HEK293 (cell line): Measurements from ENCODE around the gene SFSWAP.

Source experiments
- CTCF ChIA-PET: fragments of 350-600 bp; formaldehyde crosslinking; extraction: SDS; loops from one replicate; lab custom pipeline; 2021; ENCODE audit warnings: antibody characterized with exemption; lab: Yijun Ruan, JAX
- POLR2A ChIA-PET: fragments of 300-600 bp; formaldehyde crosslinking; extraction: SDS; loops from one replicate; lab custom pipeline; 2020; ENCODE audit warnings: antibody characterized with exemption, inconsistent platforms; lab: Yijun Ruan, JAX
- H3K27ac ChIP-seq: fragments of 200-500 bp; sonication (Bioruptor generic); 2 replicates; pipeline ENCODE4 v1.5.1; 2014; ENCODE audit warnings: low read depth, low read length, control low read depth, inconsistent platforms; ENCODE audit errors: extremely low read depth
- H3K36me3 ChIP-seq, 2 experiments: fragments of 200-500 bp in 1 of 2; sonication (Bioruptor generic) in 1 of 2; 1 replicate in 1 of 2; 2 replicates in 1 of 2; pipeline ENCODE4 v1.5.1; 2014 to 2017; ENCODE audit warnings: inconsistent platforms in 2 of 2, low read length in 2 of 2; ENCODE audit not compliant: control insufficient read depth in 2 of 2, insufficient read depth in 1 of 2
- H3K4me1 ChIP-seq: fragments of 200-500 bp; sonication (Bioruptor generic); 2 replicates; pipeline ENCODE4 v1.5.1; 2014; ENCODE audit warnings: mild to moderate bottlenecking, low read length, inconsistent platforms; ENCODE audit not compliant: control insufficient read depth, insufficient read depth
- H3K4me3 ChIP-seq: 2 replicates; pipeline ENCODE4 v1.5.1; 2011; ENCODE audit warnings: low read depth, mild to moderate bottlenecking, control low read depth, low read length, moderate library complexity
- H3K9me3 ChIP-seq: fragments of 200-500 bp; sonication (Bioruptor generic); 2 replicates; pipeline ENCODE4 v1.5.1; 2014; ENCODE audit warnings: low read depth, low read length, inconsistent platforms; ENCODE audit not compliant: control insufficient read depth, insufficient read depth
- BCL11A ChIP-seq: fragments of 450-650 bp; formaldehyde crosslinking; IDR thresholded peaks from 2 replicates; pipeline ENCODE4 v1.5.1; 2016; ENCODE audit warnings: low read depth, missing biosample characterization, missing genetic modification characterization
- OSR2 ChIP-seq: fragments of 450-650 bp; formaldehyde crosslinking; IDR thresholded peaks from 2 replicates; pipeline ENCODE4 v1.5.1; 2016; ENCODE audit warnings: missing biosample characterization, missing genetic modification characterization
- SALL2 ChIP-seq: fragments of 450-650 bp; formaldehyde crosslinking; IDR thresholded peaks from 2 replicates; pipeline ENCODE4 v1.5.0; 2017; ENCODE audit warnings: missing biosample characterization, mild to moderate bottlenecking, missing genetic modification characterization, borderline replicate concordance
- SP7 ChIP-seq: fragments of 450-650 bp; formaldehyde crosslinking; IDR thresholded peaks from 2 replicates; pipeline ENCODE4 v1.5.1; 2016; ENCODE audit warnings: missing biosample characterization, missing genetic modification characterization
- YY1 ChIP-seq: fragments of 450-650 bp; formaldehyde crosslinking; IDR thresholded peaks from 2 replicates; pipeline ENCODE4 v1.5.1; 2018; ENCODE audit warnings: missing biosample characterization, missing genetic modification characterization
- ZEB2 ChIP-seq: fragments of 450-650 bp; formaldehyde crosslinking; IDR thresholded peaks from 2 replicates; pipeline ENCODE4 v1.5.1; 2016; ENCODE audit warnings: missing biosample characterization, missing genetic modification characterization
- ZNF112 ChIP-seq: fragments of 450-650 bp; formaldehyde crosslinking; IDR thresholded peaks from 2 replicates; pipeline ENCODE4 v1.5.0; 2017; ENCODE audit warnings: missing biosample characterization, missing genetic modification characterization
- ZNF132 ChIP-seq: fragments of 450-650 bp; formaldehyde crosslinking; IDR thresholded peaks from 2 replicates; pipeline ENCODE4 v1.5.1; 2017; ENCODE audit warnings: missing biosample characterization, missing genetic modification characterization, borderline replicate concordance
- ZNF184 ChIP-seq: fragments of 450-650 bp; IDR thresholded peaks from 2 replicates; pipeline ENCODE4 v1.5.1; 2018; ENCODE audit warnings: missing biosample characterization, mild to moderate bottlenecking, missing genetic modification characterization
- ZNF221 ChIP-seq: fragments of 450-650 bp; formaldehyde crosslinking; IDR thresholded peaks from 2 replicates; pipeline ENCODE4 v1.5.1; 2017; ENCODE audit warnings: missing biosample characterization, missing genetic modification characterization, borderline replicate concordance
- ZNF248 ChIP-seq: fragments of 450-650 bp; formaldehyde crosslinking; IDR thresholded peaks from 2 replicates; pipeline ENCODE4 v1.5.1; 2017; ENCODE audit warnings: missing biosample characterization, missing genetic modification characterization
- ZNF311 ChIP-seq: fragments of 450-650 bp; formaldehyde crosslinking; IDR thresholded peaks from 2 replicates; pipeline ENCODE4 v1.5.1; 2017; ENCODE audit warnings: missing biosample characterization, missing genetic modification characterization, borderline replicate concordance
- ZNF335 ChIP-seq: fragments of 450-650 bp; formaldehyde crosslinking; conservative IDR thresholded peaks from 2 replicates; pipeline ENCODE4 v1.5.1; 2016; ENCODE audit warnings: missing biosample characterization, missing genetic modification characterization
- ZNF404 ChIP-seq: fragments of 450-650 bp; formaldehyde crosslinking; IDR thresholded peaks from 2 replicates; pipeline ENCODE4 v1.5.1; 2017; ENCODE audit warnings: missing biosample characterization, missing genetic modification characterization
- ZNF433 ChIP-seq: fragments of 450-650 bp; formaldehyde crosslinking; IDR thresholded peaks from 2 replicates; pipeline ENCODE4 v1.5.1; 2016; ENCODE audit warnings: missing biosample characterization, missing genetic modification characterization, low read depth
- ZNF473 ChIP-seq: fragments of 450-650 bp; formaldehyde crosslinking; IDR thresholded peaks from 2 replicates; pipeline ENCODE4 v1.5.1; 2017; ENCODE audit warnings: missing biosample characterization, missing genetic modification characterization
- ZNF501 ChIP-seq: fragments of 450-650 bp; formaldehyde crosslinking; IDR thresholded peaks from 2 replicates; pipeline ENCODE4 v1.5.1; 2016; ENCODE audit warnings: missing biosample characterization, missing genetic modification characterization
- ZNF571 ChIP-seq: fragments of 450-650 bp; formaldehyde crosslinking; IDR thresholded peaks from 2 replicates; pipeline ENCODE4 v1.5.0; 2017; ENCODE audit warnings: missing biosample characterization, missing genetic modification characterization
- ZNF610 ChIP-seq: fragments of 450-650 bp; formaldehyde crosslinking; IDR thresholded peaks from 2 replicates; pipeline ENCODE4 v1.5.1; 2016; ENCODE audit warnings: missing biosample characterization, missing genetic modification characterization, borderline replicate concordance
- ZSCAN16 ChIP-seq: fragments of 450-650 bp; formaldehyde crosslinking; IDR thresholded peaks from 2 replicates; pipeline ENCODE4 v1.5.1; 2016; ENCODE audit warnings: missing biosample characterization, missing genetic modification characterization
- TF ChIP-seq, protein P1 (sequence below): fragments of 450-650 bp; formaldehyde crosslinking; IDR thresholded peaks from 2 replicates; pipeline ENCODE4 v1.5.1; 2016; ENCODE audit warnings: missing biosample characterization, missing genetic modification characterization
- TF ChIP-seq, protein P2 (sequence below): fragments of 450-650 bp; formaldehyde crosslinking; IDR thresholded peaks from 2 replicates; pipeline ENCODE4 v1.5.1; 2016; ENCODE audit warnings: missing biosample characterization, missing genetic modification characterization
- TF ChIP-seq, protein P3 (sequence below): fragments of 450-650 bp; formaldehyde crosslinking; IDR thresholded peaks from 2 replicates; pipeline ENCODE4 v1.5.1; 2017; ENCODE audit warnings: missing biosample characterization, missing genetic modification characterization
- TF ChIP-seq, protein P4 (sequence below): fragments of 450-650 bp; formaldehyde crosslinking; IDR thresholded peaks from 2 replicates; pipeline ENCODE4 v1.5.1; 2017; ENCODE audit warnings: missing biosample characterization, missing genetic modification characterization
- TF ChIP-seq, protein P5 (sequence below): fragments of 450-650 bp; formaldehyde crosslinking; IDR thresholded peaks from 2 replicates; pipeline ENCODE4 v1.5.1; 2016; ENCODE audit warnings: missing biosample characterization, missing genetic modification characterization

SFSWAP gene

DNA sequence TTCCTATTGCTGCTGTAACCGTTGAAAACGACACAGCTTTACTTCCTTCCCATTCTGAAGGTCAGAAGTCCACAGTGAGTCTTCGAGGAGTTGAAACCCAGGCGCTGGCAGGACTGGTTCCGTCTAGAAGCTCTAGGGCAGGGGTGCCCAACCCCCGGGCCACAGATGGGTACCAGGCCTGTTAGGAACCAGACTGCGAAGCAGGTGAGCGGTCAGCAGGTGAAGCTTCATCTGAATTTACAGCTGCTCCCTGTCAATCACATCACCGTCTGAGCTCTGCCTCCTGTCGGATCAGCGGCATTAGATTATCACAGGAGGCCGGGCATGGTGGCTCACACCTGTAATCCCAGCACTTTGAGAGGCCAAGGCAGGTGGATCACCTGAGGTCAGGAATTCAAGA lies 12.6 kb upstream of the SFSWAP start (continued):
- no peak for TF ChIP-seq ZNF184 (tag by site-specific recombination)
- TF ChIP-seq, protein P1, sequence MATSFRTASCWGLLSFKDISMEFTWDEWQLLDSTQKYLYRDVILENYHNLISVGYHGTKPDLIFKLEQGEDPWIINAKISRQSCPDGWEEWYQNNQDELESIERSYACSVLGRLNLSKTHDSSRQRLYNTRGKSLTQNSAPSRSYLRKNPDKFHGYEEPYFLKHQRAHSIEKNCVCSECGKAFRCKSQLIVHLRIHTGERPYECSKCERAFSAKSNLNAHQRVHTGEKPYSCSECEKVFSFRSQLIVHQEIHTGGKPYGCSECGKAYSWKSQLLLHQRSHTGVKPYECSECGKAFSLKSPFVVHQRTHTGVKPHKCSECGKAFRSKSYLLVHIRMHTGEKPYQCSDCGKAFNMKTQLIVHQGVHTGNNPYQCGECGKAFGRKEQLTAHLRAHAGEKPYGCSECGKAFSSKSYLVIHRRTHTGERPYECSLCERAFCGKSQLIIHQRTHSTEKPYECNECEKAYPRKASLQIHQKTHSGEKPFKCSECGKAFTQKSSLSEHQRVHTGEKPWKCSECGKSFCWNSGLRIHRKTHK (tag by site-specific recombination), result no peak

DNA sequence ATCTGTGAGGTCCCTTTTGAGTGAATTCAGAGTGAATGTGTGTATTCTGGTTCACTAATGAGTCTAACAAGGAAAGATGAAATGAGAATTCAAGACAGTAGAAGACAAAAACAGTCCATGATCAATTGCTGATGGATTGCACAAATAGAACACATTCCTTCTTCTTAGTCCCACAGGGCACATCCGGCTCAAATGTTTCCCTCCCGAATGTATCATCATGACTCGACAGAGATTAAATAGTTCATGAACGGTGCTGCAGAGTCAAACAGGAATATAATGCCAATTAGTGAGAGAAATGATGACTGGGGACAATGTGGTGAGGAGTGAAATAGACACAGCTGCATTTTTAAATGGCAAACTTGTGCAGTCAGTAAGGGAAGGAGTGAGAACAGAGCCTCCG lies 11.5 kb upstream of the SFSWAP start:
- TF ChIP-seq, protein P2, sequence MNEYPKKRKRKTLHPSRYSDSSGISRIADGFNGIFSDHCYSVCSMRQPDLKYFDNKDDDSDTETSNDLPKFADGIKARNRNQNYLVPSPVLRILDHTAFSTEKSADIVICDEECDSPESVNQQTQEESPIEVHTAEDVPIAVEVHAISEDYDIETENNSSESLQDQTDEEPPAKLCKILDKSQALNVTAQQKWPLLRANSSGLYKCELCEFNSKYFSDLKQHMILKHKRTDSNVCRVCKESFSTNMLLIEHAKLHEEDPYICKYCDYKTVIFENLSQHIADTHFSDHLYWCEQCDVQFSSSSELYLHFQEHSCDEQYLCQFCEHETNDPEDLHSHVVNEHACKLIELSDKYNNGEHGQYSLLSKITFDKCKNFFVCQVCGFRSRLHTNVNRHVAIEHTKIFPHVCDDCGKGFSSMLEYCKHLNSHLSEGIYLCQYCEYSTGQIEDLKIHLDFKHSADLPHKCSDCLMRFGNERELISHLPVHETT (tag by site-specific recombination), result no peak
- no peak for TF ChIP-seq SP7
- TF ChIP-seq, protein P3, sequence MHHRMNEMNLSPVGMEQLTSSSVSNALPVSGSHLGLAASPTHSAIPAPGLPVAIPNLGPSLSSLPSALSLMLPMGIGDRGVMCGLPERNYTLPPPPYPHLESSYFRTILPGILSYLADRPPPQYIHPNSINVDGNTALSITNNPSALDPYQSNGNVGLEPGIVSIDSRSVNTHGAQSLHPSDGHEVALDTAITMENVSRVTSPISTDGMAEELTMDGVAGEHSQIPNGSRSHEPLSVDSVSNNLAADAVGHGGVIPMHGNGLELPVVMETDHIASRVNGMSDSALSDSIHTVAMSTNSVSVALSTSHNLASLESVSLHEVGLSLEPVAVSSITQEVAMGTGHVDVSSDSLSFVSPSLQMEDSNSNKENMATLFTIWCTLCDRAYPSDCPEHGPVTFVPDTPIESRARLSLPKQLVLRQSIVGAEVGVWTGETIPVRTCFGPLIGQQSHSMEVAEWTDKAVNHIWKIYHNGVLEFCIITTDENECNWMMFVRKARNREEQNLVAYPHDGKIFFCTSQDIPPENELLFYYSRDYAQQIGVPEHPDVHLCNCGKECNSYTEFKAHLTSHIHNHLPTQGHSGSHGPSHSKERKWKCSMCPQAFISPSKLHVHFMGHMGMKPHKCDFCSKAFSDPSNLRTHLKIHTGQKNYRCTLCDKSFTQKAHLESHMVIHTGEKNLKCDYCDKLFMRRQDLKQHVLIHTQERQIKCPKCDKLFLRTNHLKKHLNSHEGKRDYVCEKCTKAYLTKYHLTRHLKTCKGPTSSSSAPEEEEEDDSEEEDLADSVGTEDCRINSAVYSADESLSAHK (tag by site-specific recombination), result no peak
- TF ChIP-seq OSR2, result no peak
- TF ChIP-seq ZNF433, result no peak
- TF ChIP-seq ZNF221 (tag by site-specific recombination), result no peak
- no peak for TF ChIP-seq ZNF132 (tag by site-specific recombination)
- no peak for TF ChIP-seq ZNF501
- no peak for TF ChIP-seq ZNF473 (tag by site-specific recombination)
- no peak for TF ChIP-seq ZNF248 (tag by site-specific recombination)
- TF ChIP-seq, protein P4, sequence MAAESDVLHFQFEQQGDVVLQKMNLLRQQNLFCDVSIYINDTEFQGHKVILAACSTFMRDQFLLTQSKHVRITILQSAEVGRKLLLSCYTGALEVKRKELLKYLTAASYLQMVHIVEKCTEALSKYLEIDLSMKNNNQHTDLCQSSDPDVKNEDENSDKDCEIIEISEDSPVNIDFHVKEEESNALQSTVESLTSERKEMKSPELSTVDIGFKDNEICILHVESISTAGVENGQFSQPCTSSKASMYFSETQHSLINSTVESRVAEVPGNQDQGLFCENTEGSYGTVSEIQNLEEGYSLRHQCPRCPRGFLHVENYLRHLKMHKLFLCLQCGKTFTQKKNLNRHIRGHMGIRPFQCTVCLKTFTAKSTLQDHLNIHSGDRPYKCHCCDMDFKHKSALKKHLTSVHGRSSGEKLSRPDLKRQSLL (tag by site-specific recombination), result no peak
- H3K27ac ChIP-seq, result no peak overlapping the region
- no peaks in the 10 kb centered on the region for H3K4me1 ChIP-seq
- H3K9me3 ChIP-seq, result no peaks in the 10 kb centered on the region
- ChIA-PET CTCF (interaction anchor here (0.6 kb wide), 1 partner anchor 120 kb away, joined by 3 read pairs; no protein-coding TSS in a partner anchor), POLR2A (no interaction called here)
- H3K4me3 ChIP-seq, result no peak overlapping the region
- no peaks in the 10 kb centered on the region for H3K36me3 ChIP-seq

DNA sequence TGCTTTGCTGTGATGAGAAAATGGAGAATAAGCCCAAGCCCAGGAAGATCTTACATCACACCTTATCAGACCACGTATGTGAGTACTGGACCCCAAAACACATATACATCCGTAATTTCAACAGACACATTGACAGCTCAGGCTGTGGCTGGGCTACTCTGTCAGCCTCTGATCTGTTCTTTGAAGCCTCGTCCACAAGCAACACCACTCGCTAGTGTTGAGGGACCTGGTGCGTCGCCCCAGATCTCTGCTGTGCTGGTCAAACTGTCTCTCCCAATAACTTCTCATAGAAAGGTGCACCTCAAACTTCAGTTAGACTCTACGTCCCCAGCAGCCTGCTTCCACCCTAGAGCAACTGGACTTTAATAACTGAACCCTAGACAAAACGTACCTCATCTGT lies 10.6 kb upstream of the SFSWAP start:
- Histone ChIP-seq H3K9me3 (no peaks in the 10 kb centered on the region), H3K36me3 (no peaks in the 10 kb centered on the region), H3K4me3 (no peak overlapping the region), H3K27ac (no peak overlapping the region), H3K4me1 (no peaks in the 10 kb centered on the region)
- CTCF ChIA-PET, result no interaction called here
- POLR2A ChIA-PET, result no interaction called here
- TF ChIP-seq BCL11A (tag by site-specific recombination), result no peak
- no peak for TF ChIP-seq ZNF610 (tag by site-specific recombination)
- TF ChIP-seq, protein P5, sequence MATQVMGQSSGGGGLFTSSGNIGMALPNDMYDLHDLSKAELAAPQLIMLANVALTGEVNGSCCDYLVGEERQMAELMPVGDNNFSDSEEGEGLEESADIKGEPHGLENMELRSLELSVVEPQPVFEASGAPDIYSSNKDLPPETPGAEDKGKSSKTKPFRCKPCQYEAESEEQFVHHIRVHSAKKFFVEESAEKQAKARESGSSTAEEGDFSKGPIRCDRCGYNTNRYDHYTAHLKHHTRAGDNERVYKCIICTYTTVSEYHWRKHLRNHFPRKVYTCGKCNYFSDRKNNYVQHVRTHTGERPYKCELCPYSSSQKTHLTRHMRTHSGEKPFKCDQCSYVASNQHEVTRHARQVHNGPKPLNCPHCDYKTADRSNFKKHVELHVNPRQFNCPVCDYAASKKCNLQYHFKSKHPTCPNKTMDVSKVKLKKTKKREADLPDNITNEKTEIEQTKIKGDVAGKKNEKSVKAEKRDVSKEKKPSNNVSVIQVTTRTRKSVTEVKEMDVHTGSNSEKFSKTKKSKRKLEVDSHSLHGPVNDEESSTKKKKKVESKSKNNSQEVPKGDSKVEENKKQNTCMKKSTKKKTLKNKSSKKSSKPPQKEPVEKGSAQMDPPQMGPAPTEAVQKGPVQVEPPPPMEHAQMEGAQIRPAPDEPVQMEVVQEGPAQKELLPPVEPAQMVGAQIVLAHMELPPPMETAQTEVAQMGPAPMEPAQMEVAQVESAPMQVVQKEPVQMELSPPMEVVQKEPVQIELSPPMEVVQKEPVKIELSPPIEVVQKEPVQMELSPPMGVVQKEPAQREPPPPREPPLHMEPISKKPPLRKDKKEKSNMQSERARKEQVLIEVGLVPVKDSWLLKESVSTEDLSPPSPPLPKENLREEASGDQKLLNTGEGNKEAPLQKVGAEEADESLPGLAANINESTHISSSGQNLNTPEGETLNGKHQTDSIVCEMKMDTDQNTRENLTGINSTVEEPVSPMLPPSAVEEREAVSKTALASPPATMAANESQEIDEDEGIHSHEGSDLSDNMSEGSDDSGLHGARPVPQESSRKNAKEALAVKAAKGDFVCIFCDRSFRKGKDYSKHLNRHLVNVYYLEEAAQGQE (tag by site-specific recombination), result no peak
- no peak for TF ChIP-seq ZNF571
- TF ChIP-seq YY1, result no peak
- no peak for TF ChIP-seq ZNF404 (tag by site-specific recombination)
- no peak for TF ChIP-seq ZNF311 (tag by site-specific recombination)
- no peak for TF ChIP-seq ZEB2 (tag by site-specific recombination)
- TF ChIP-seq ZNF112 (tag by site-specific recombination), result no peak
- no peak for TF ChIP-seq ZNF335 (tag by site-specific recombination)
- TF ChIP-seq ZSCAN16 (tag by site-specific recombination), result no peak
- no peak for TF ChIP-seq SALL2 (tag by site-specific recombination)
